Osteocyte (in vitro differentiated cells): Measurements from ENCODE around the gene CRYBG3. TPM values are rescaled to one million over a fixed set of nuclear protein-coding genes. Genes with fewer than 3 reads are reported as not detected.

Experiments used
- DNase-seq: peaks from one replicate; pipeline ENCODE4 v3.0.0; 2021; ENCODE audit warnings: mixed read lengths; ENCODE audit not compliant: unreplicated experiment; ENCODE audit errors: extremely low spot score
- H3K27ac Mint-ChIP-seq: one replicate; pipeline ENCODE4 v1.8.0; 2021; ENCODE audit warnings: mild to moderate bottlenecking, mixed read lengths; ENCODE audit not compliant: unreplicated experiment
- H3K27me3 Mint-ChIP-seq: one replicate; pipeline ENCODE4 v1.8.0; 2021; ENCODE audit warnings: mixed read lengths; ENCODE audit not compliant: unreplicated experiment
- H3K36me3 Mint-ChIP-seq: one replicate; pipeline ENCODE4 v1.8.0; 2021; ENCODE audit warnings: mixed read lengths; ENCODE audit not compliant: unreplicated experiment
- H3K4me1 Mint-ChIP-seq: one replicate; pipeline ENCODE4 v1.8.0; 2021; ENCODE audit warnings: mixed read lengths; ENCODE audit not compliant: unreplicated experiment
- H3K4me3 Mint-ChIP-seq: one replicate; pipeline ENCODE4 v1.8.0; 2021; ENCODE audit warnings: mild to moderate bottlenecking, moderate library complexity, mixed read lengths; ENCODE audit not compliant: unreplicated experiment
- H3K9me3 Mint-ChIP-seq: one replicate; pipeline ENCODE4 v1.8.0; 2021; ENCODE audit warnings: mixed read lengths; ENCODE audit not compliant: unreplicated experiment
- CTCF ChIP-seq: fragments of 200-600 bp; sonication (generic); IDR thresholded peaks from 2 replicates; pipeline ENCODE4 v1.5.0; 2021; ENCODE audit warnings: antibody characterized with exemption, mild to moderate bottlenecking, moderate library complexity
- total RNA-seq: library from RNA; stranded (reverse); gene quantifications from 2 replicates; pipeline ENCODE4 v1.2.1, GENCODE V29; 2021

The CRYBG3 gene
- total RNA-seq, 1 donor from 2014 or later: 13.5 TPM

- TF ChIP-seq CTCF: no peak
- DNase-seq: no peak
- Mint-ChIP-seq H3K9me3 (no peaks in the 10 kb centered on the region), H3K27ac (no peak overlapping the region), H3K4me1 (no peaks in the 10 kb centered on the region), H3K36me3 (no peaks in the 10 kb centered on the region), H3K27me3 (peaks cover 36% of the 10 kb centered on the region), H3K4me3 (no peak overlapping the region)
Measured at GRCh38 chr3:97993526-97993925, 171.7 kb downstream of the CRYBG3 start.

- no peaks in the 10 kb centered on the region for H3K9me3 Mint-ChIP-seq
- H3K4me1 Mint-ChIP-seq: no peaks in the 10 kb centered on the region
- H3K27ac Mint-ChIP-seq: no peak overlapping the region
- DNase-seq: no peak
- no peak overlapping the region for H3K4me3 Mint-ChIP-seq
- TF ChIP-seq CTCF: no peak
- peaks cover 42% of the 10 kb centered on the region for H3K27me3 Mint-ChIP-seq
- no peaks in the 10 kb centered on the region for H3K36me3 Mint-ChIP-seq
Measured at GRCh38 chr3:97994328-97994945, 172.6 kb downstream of the CRYBG3 start.

Other genes starting within 250 kb of the CRYBG3 start
- gene ARL6, start 57.3 kb upstream of the CRYBG3 start, total RNA-seq: 5.8 and 6.1 TPM in 2 replicates
- gene RIOX2, start 150.4 kb downstream of the CRYBG3 start, total RNA-seq: 24.0 and 25.4 TPM in 2 replicates
- gene GABRR3, start 213.3 kb downstream of the CRYBG3 start, total RNA-seq: not detected in 2 replicates